GM12878 (cell line): ENCODE data around the gene REV1.

Experiments used
- CTCF ChIP-seq, 3 experiments: IDR thresholded peaks in 2 of 3; conservative IDR thresholded peaks in 1 of 3; 2 replicates each; pipeline ENCODE4 v1.5.1; 2011; ENCODE audit warnings: low read depth in 3 of 3, low read length in 3 of 3, mild to moderate bottlenecking in 3 of 3, control low read depth in 2 of 3, moderate library complexity in 2 of 3, inconsistent platforms in 1 of 3, mixed read lengths in 1 of 3; ENCODE audit not compliant: control insufficient read depth in 2 of 3, insufficient read depth in 1 of 3; ENCODE audit errors: extremely low read depth in 1 of 3
- EP300 ChIP-seq, 2 experiments: fragments of 150-350 bp in 1 of 2; IDR thresholded peaks; 2 replicates each; pipeline ENCODE4 v1.6.1; 2011 to 2012; ENCODE audit warnings: low read depth in 2 of 2, low read length in 2 of 2, borderline replicate concordance in 1 of 2, improper control_type of control experiment in 1 of 2, inconsistent platforms in 1 of 2; ENCODE audit not compliant: control insufficient read depth in 1 of 2
- NFIC ChIP-seq: IDR thresholded peaks from 2 replicates; pipeline ENCODE4 v1.6.1; 2012; ENCODE audit warnings: low read depth, mild to moderate bottlenecking, inconsistent platforms, low read length, moderate library complexity
- POLR2A ChIP-seq: IDR thresholded peaks from 2 replicates; pipeline ENCODE4 v1.6.1; 2011; ENCODE audit warnings: low read depth, mild to moderate bottlenecking, low read length
- SUZ12 ChIP-seq: fragments of 200-600 bp; sonication (generic); IDR thresholded peaks from one replicate; pipeline ENCODE4 v1.6.1; 2018; ENCODE audit warnings: antibody characterized with exemption, mild to moderate bottlenecking; ENCODE audit not compliant: unreplicated experiment
- ZNF217 ChIP-seq: fragments of 450-650 bp; IDR thresholded peaks from 2 replicates; pipeline ENCODE4 v1.6.1; 2017; ENCODE audit warnings: antibody characterized with exemption, mild to moderate bottlenecking
- ZNF274 ChIP-seq: IDR thresholded peaks from one replicate; pipeline ENCODE4 v1.8.0; 2011; ENCODE audit not compliant: insufficient read length, insufficient read depth
- TF ChIP-seq, protein P1 (sequence below): IDR thresholded peaks from 2 replicates; pipeline ENCODE4 v1.6.1; 2011; ENCODE audit warnings: low read depth, low read length, improper control_type of control experiment, borderline replicate concordance
- TF ChIP-seq, protein P2 (sequence below): IDR thresholded peaks from 2 replicates; pipeline ENCODE4 v1.6.1; 2012; ENCODE audit warnings: low read depth, low read length, improper control_type of control experiment

GRCh38 chr2:99406137-99406536 lies 83.7 kb downstream of the REV1 start:
- TF ChIP-seq, protein P1, sequence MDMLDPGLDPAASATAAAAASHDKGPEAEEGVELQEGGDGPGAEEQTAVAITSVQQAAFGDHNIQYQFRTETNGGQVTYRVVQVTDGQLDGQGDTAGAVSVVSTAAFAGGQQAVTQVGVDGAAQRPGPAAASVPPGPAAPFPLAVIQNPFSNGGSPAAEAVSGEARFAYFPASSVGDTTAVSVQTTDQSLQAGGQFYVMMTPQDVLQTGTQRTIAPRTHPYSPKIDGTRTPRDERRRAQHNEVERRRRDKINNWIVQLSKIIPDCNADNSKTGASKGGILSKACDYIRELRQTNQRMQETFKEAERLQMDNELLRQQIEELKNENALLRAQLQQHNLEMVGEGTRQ: no peak
- TF ChIP-seq ZNF217 (no peak), CTCF (IDR thresholded peaks at IDR 0.05 in 2 of 3, conservative IDR thresholded peaks at IDR 0.05 in 1 of 3; ENCODE audit: control insufficient read depth in 2 of 3, extremely low read depth in 1 of 3, insufficient read depth in 1 of 3, low read depth in 3 of 3, low read length in 3 of 3) (no peak), POLR2A (no peak), ZNF274 (no peak), NFIC (no peak), SUZ12 (no peak), EP300 (IDR thresholded peaks at IDR 0.05; ENCODE audit: borderline replicate concordance in 1 of 2, control insufficient read depth in 1 of 2, low read depth in 2 of 2, low read length in 2 of 2) (no peak)
- TF ChIP-seq, protein P2, sequence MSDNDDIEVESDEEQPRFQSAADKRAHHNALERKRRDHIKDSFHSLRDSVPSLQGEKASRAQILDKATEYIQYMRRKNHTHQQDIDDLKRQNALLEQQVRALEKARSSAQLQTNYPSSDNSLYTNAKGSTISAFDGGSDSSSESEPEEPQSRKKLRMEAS: no peak
